Mesenchymal stem cell (in vitro differentiated cells and primary cell): Measurements from ENCODE around the gene ATP1B2.

ENCODE experiments used
- DNase-seq: peaks from one replicate; pipeline ENCODE4 v3.0.0-alpha.2; 2013
- H2AFZ ChIP-seq: one replicate; pipeline ENCODE4 v1.6.1; 2013; ENCODE audit warnings: low read depth, mild to moderate bottlenecking, control low read depth, inconsistent platforms, low read length, moderate library complexity
- H2AK5ac ChIP-seq: 2 replicates; pipeline ENCODE4 v1.6.1; 2013; ENCODE audit warnings: low read length, moderate library complexity, mild to moderate bottlenecking, inconsistent platforms; ENCODE audit not compliant: severe bottlenecking
- H2BK120ac ChIP-seq: one replicate; pipeline ENCODE4 v1.6.1; 2013; ENCODE audit warnings: low read depth, mild to moderate bottlenecking, inconsistent platforms, low read length, moderate library complexity
- H2BK12ac ChIP-seq, 2 experiments: one replicate each; pipeline ENCODE4 v1.6.1; 2013; ENCODE audit warnings: inconsistent platforms in 2 of 2, low read length in 2 of 2, mild to moderate bottlenecking in 2 of 2, moderate library complexity in 2 of 2, control low read depth in 1 of 2
- H2BK15ac ChIP-seq: one replicate; pipeline ENCODE4 v1.6.1; 2013; ENCODE audit warnings: mild to moderate bottlenecking, low read depth, inconsistent platforms; ENCODE audit not compliant: poor library complexity, severe bottlenecking
- H2BK5ac ChIP-seq: 2 replicates; pipeline ENCODE4 v1.6.1; 2013; ENCODE audit warnings: low read depth, mild to moderate bottlenecking, low read length, control low read depth, inconsistent platforms; ENCODE audit not compliant: poor library complexity, severe bottlenecking
- H3K14ac ChIP-seq, 2 experiments: one replicate each; pipeline ENCODE4 v1.6.1; 2013; ENCODE audit warnings: inconsistent platforms in 2 of 2, low read length in 2 of 2, control low read depth in 1 of 2, mild to moderate bottlenecking in 1 of 2, moderate library complexity in 1 of 2
- H3K18ac ChIP-seq, 2 experiments: one replicate each; pipeline ENCODE4 v1.6.1; 2013; ENCODE audit warnings: inconsistent platforms in 2 of 2, low read length in 2 of 2, control low read depth in 1 of 2, low read depth in 1 of 2, mild to moderate bottlenecking in 1 of 2
- H3K23ac ChIP-seq, 2 experiments: one replicate each; pipeline ENCODE4 v1.6.1; 2013; ENCODE audit warnings: inconsistent platforms in 2 of 2, low read length in 2 of 2, mild to moderate bottlenecking in 2 of 2, moderate library complexity in 2 of 2, control low read depth in 1 of 2
- H3K27ac ChIP-seq: 2 replicates; pipeline ENCODE4 v1.5.1; 2013; ENCODE audit warnings: mild to moderate bottlenecking, moderate library complexity, low read length, control low read depth, inconsistent platforms; ENCODE audit not compliant: poor library complexity, severe bottlenecking
- H3K27me3 ChIP-seq, 2 experiments: 2 replicates each; pipeline versions ENCODE4 v1.6.1 to v1.7.0; 2013; ENCODE audit warnings: low read length in 2 of 2, mild to moderate bottlenecking in 2 of 2, moderate library complexity in 2 of 2, control low read depth in 1 of 2, inconsistent platforms in 1 of 2; ENCODE audit not compliant: control insufficient read depth in 1 of 2, insufficient read depth in 1 of 2
- H3K36me3 ChIP-seq, 2 experiments: 2 replicates each; pipeline versions ENCODE4 v1.6.1 to v1.7.0; 2013; ENCODE audit warnings: low read length in 2 of 2, control low read depth in 1 of 2, inconsistent platforms in 1 of 2, low read depth in 1 of 2, mild to moderate bottlenecking in 1 of 2; ENCODE audit not compliant: insufficient read depth in 2 of 2, control insufficient read depth in 1 of 2
- H3K4ac ChIP-seq, 2 experiments: one replicate each; pipeline ENCODE4 v1.6.1; 2013; ENCODE audit warnings: inconsistent platforms in 2 of 2, low read length in 2 of 2, mild to moderate bottlenecking in 2 of 2, moderate library complexity in 2 of 2, control low read depth in 1 of 2, low read depth in 1 of 2
- H3K4me1 ChIP-seq: 2 replicates; pipeline ENCODE4 v1.6.1; 2013; ENCODE audit warnings: low read depth, low read length, control low read depth; ENCODE audit not compliant: control insufficient read depth, insufficient read depth
- H3K4me2 ChIP-seq: 2 replicates; pipeline ENCODE4 v1.6.1; 2013; ENCODE audit warnings: low read length, mild to moderate bottlenecking, inconsistent platforms; ENCODE audit not compliant: poor library complexity, severe bottlenecking
- H3K4me3 ChIP-seq, 2 experiments: 2 replicates each; pipeline versions ENCODE4 v1.5.1 to v1.7.0; 2013; ENCODE audit warnings: low read length in 2 of 2, mild to moderate bottlenecking in 2 of 2, control low read depth in 1 of 2, low read depth in 1 of 2; ENCODE audit not compliant: insufficient read depth in 1 of 2
- H3K79me1 ChIP-seq: replicated peaks from 2 replicates; pipeline ENCODE4 v1.6.1; 2013; ENCODE audit warnings: mild to moderate bottlenecking, control low read depth, low read length, inconsistent platforms; ENCODE audit not compliant: poor library complexity, severe bottlenecking
- H3K9ac ChIP-seq: 2 replicates; pipeline ENCODE4 v1.7.0; 2013; ENCODE audit warnings: mild to moderate bottlenecking, low read length, moderate library complexity
- H3K9me3 ChIP-seq: 2 replicates; pipeline ENCODE4 v1.7.0; 2013; ENCODE audit warnings: mild to moderate bottlenecking, low read length; ENCODE audit not compliant: control insufficient read depth
- H4K8ac ChIP-seq: one replicate; pipeline ENCODE4 v1.6.1; 2013; ENCODE audit warnings: inconsistent platforms, mild to moderate bottlenecking, low read length, moderate library complexity
- H4K91ac ChIP-seq: one replicate; pipeline ENCODE4 v1.6.1; 2013; ENCODE audit warnings: mild to moderate bottlenecking, low read length, inconsistent platforms
- WGBS: methylation state at CpG from one replicate; pipeline ENCODE4 v1.1.7; 2013; ENCODE audit warnings: mixed read lengths; 5-methylcytosine and 5-hydroxymethylcytosine counted together

The ATP1B2 gene

DNA sequence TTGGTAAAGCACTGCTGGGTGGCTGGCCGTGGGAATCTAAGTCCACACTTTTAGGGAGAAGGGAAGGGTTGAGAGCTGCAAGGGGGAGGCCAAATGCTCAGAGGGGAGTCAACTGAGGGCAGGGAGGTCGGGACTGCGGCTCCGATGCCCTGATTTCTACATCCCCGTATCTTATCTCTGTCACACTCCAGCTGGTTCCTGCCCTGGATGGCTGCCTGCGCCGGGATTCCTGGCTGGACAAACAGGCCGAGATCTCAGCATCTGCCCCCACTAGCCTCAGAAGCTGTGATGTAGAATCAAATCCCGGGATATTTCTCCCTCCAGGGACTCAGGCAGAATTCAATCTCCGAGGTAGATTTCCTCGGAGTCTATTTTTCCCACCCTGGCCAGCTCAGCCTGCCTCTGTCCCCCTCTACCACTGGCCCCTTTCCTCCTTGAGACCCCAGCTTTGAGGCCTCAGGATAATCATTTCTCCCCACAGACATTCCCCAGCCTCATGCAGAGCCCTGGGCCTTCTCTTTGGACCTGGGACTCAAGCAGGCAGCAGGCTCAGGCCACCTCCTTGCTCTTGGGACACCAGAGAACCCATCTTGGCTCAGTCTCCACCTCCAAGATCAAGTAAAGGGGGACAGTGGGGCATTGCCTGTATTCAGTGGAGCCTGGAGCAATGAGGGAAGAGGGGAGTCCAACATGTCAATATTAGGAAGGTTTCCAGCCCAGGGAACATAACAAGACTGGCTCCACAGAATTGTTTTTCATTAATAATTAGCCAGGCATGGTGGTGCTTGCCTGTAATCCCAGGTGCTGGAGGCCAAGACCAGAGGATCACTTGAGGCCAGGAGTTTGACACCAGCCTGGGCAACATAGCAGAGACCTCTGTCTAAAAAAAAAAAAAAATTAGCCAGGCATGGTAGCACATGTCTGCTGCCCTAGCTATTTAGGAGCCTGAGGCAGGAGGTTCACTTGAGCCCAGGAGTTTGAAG, 19.0 kb upstream of the ATP1B2 start:
- Histone ChIP-seq H3K18ac (no peak overlapping the region), H3K27ac (no peak overlapping the region), H3K4me2 (no peak overlapping the region), H3K14ac (no peak overlapping the region), H2AK5ac (no peak overlapping the region), H3K4me3 (no peak overlapping the region), H2BK5ac (no peak overlapping the region), H3K23ac (no peak overlapping the region), H3K36me3 (no peaks in the 10 kb centered on the region), H3K4ac (no peak overlapping the region), H2BK15ac (no peak overlapping the region), H4K91ac (no peak overlapping the region), H2BK120ac (no peak overlapping the region), H3K27me3 (peaks cover 4 to 6% of the 10 kb centered on the region in 2 experiments), H4K8ac (no peak overlapping the region), H3K9me3 (no peaks in the 10 kb centered on the region), H3K4me1 (peaks cover 4% of the 10 kb centered on the region), H2BK12ac (no peak overlapping the region), H2AFZ (no peak overlapping the region), H3K79me1 (peaks cover 4% of the 10 kb centered on the region), H3K9ac (peak overlapping the region; percentile 18)
- no peak for DNase-seq
- 88% methylated on average over 11 of the region's 11 CpGs for WGBS

DNA sequence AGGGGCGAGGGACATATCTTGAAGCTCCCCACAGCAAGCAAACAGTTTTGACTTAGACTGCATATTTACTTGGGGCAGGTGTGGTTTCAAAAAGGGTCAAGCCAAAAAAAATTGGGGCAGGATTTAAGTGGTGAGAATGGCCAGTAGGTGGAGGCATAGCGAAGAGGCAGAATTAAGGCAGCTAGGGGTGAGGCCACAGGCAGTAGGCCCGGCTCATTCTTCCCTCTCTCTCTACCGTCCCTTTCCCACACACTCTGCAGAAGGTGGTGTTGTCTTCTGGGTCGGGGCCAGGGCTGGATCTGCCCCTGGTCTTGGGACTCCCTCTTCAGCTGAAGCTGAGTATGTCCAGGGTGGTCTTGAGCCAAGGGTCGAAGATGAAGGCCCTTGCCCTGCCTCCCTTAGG, 18.2 kb upstream of the ATP1B2 start:
- Histone ChIP-seq H3K4me2 (no peak overlapping the region), H3K27me3 (peaks cover 4 to 6% of the 10 kb centered on the region in 2 experiments), H3K4ac (peak overlapping the region in 1 of 2 experiments; percentile 68), H2BK120ac (peak overlapping the region; percentile 54), H3K9me3 (no peaks in the 10 kb centered on the region), H2BK15ac (no peak overlapping the region), H3K9ac (peak overlapping the region; percentile 75), H2AK5ac (peak overlapping the region; percentile 57), H3K79me1 (no peaks in the 10 kb centered on the region), H3K18ac (no peak overlapping the region), H3K4me3 (no peak overlapping the region), H3K27ac (no peak overlapping the region), H4K91ac (no peak overlapping the region), H3K23ac (no peak overlapping the region), H4K8ac (peak overlapping the region; percentile 70), H3K36me3 (no peaks in the 10 kb centered on the region), H2BK12ac (peak overlapping the region in 1 of 2 experiments; percentile 43), H2AFZ (peak overlapping the region; percentile 79), H2BK5ac (no peak overlapping the region), H3K14ac (no peak overlapping the region), H3K4me1 (peaks cover 4% of the 10 kb centered on the region)
- peak; percentile 52 for DNase-seq
- 55% methylated on average over 6 of the region's 6 CpGs for WGBS

GRCh38 chr17:7633093-7633492, 17.6 kb upstream of the ATP1B2 start:
- Histone ChIP-seq H3K4me3 (no peak overlapping the region), H2BK5ac (no peak overlapping the region), H3K36me3 (no peaks in the 10 kb centered on the region), H4K8ac (peak overlapping the region; percentile 4), H3K4me2 (no peak overlapping the region), H2BK120ac (peak overlapping the region; percentile 54), H3K4ac (no peak overlapping the region), H3K27me3 (peaks cover 4 to 6% of the 10 kb centered on the region in 2 experiments), H2BK15ac (no peak overlapping the region), H3K79me1 (no peaks in the 10 kb centered on the region), H3K9me3 (no peaks in the 10 kb centered on the region), H2BK12ac (no peak overlapping the region), H3K23ac (no peak overlapping the region), H2AK5ac (peak overlapping the region; percentile 36), H3K27ac (no peak overlapping the region), H2AFZ (no peak overlapping the region), H3K9ac (peak overlapping the region; percentile 75), H3K18ac (no peak overlapping the region), H4K91ac (no peak overlapping the region), H3K14ac (no peak overlapping the region), H3K4me1 (peaks cover 2% of the 10 kb centered on the region)
- no peak for DNase-seq
- WGBS = 92% methylated on average over 2 of the region's 2 CpGs

GRCh38 chr17:7634384-7634783, 16.3 kb upstream of the ATP1B2 start:
- DNase-seq = peak; percentile 66
- Histone ChIP-seq H3K9ac (peak overlapping the region; percentile 13), H4K8ac (no peak overlapping the region), H4K91ac (no peak overlapping the region), H3K4me2 (no peak overlapping the region), H3K4me3 (no peak overlapping the region), H2BK120ac (no peak overlapping the region), H3K4ac (peak overlapping the region in 1 of 2 experiments; percentile 26), H3K27me3 (peaks cover 4 to 6% of the 10 kb centered on the region in 2 experiments), H3K18ac (no peak overlapping the region), H3K23ac (no peak overlapping the region), H2BK15ac (no peak overlapping the region), H3K14ac (no peak overlapping the region), H2AFZ (no peak overlapping the region), H2BK5ac (no peak overlapping the region), H2BK12ac (peak overlapping the region in 1 of 2 experiments; percentile 24), H3K36me3 (no peaks in the 10 kb centered on the region), H3K79me1 (no peaks in the 10 kb centered on the region), H2AK5ac (no peak overlapping the region), H3K9me3 (no peaks in the 10 kb centered on the region), H3K4me1 (peaks cover 2% of the 10 kb centered on the region), H3K27ac (no peak overlapping the region)
- WGBS = 32% methylated on average over 5 of the region's 5 CpGs
